HuH-7.5 (cell line): ENCODE results near the gene SLC22A3.
A peak's percentile ranks its signal among the peaks of the same experiment; 100 is the strongest.
"Not testable (repeated sequence)": the region's sequence is repeated elsewhere in the genome, so short reads cannot be mapped to it uniquely, and the experiment has no call there.

Experiments used
- DNase-seq: peaks from one replicate; pipeline ENCODE4 v3.0.0; 2011; ENCODE audit warnings: low spot score

SLC22A3 gene

GRCh38 chr6:160348223-160349019, at the start of gene SLC22A3:
Gene SLC22A3 (plus strand): TSS chr6:160348378. CDS start chr6:160348420, 42 bp downstream.
- DNase-seq = peak; percentile 72

- no peak for DNase-seq
These were observed 48.6 kb upstream of the SLC22A3 start for GRCh38 chr6:160299559-160299958.

GRCh38 chr6:160300076-160300695, 48.0 kb upstream of the SLC22A3 start:
- no peak for DNase-seq

GRCh38 chr6:160301339-160301738, 46.8 kb upstream of the SLC22A3 start:
- no peak for DNase-seq

GRCh38 chr6:160302431-160303082, 45.6 kb upstream of the SLC22A3 start:
- DNase-seq = not testable (repeated sequence)

GRCh38 chr6:160303806-160304205, 44.4 kb upstream of the SLC22A3 start:
- DNase-seq = no peak

- no peak for DNase-seq
These were observed 42.1 kb upstream of the SLC22A3 start for GRCh38 chr6:160305926-160306713.

GRCh38 chr6:160309718-160310117, 38.5 kb upstream of the SLC22A3 start:
- DNase-seq = no peak

GRCh38 chr6:160312900-160313299, 35.3 kb upstream of the SLC22A3 start:
- no peak for DNase-seq

- DNase-seq = no peak
These were observed 32.9 kb upstream of the SLC22A3 start for GRCh38 chr6:160315310-160315709.

GRCh38 chr6:160316261-160316660, 31.9 kb upstream of the SLC22A3 start:
- no peak for DNase-seq

- DNase-seq = no peak
These were observed 28.9 kb upstream of the SLC22A3 start for GRCh38 chr6:160319246-160319645.

- DNase-seq = no peak
These were observed 26.3 kb upstream of the SLC22A3 start for GRCh38 chr6:160321729-160322505.

- no peak for DNase-seq
These were observed 20.2 kb upstream of the SLC22A3 start for GRCh38 chr6:160327981-160328380.

GRCh38 chr6:160328447-160328846, 19.7 kb upstream of the SLC22A3 start:
- no peak for DNase-seq

GRCh38 chr6:160329188-160329587, 19.0 kb upstream of the SLC22A3 start:
- DNase-seq = no peak

- DNase-seq = no peak
These were observed 17.6 kb upstream of the SLC22A3 start for GRCh38 chr6:160330619-160331018.

GRCh38 chr6:160331204-160331603, 17.0 kb upstream of the SLC22A3 start:
- no peak for DNase-seq

GRCh38 chr6:160331753-160332152, 16.4 kb upstream of the SLC22A3 start:
- DNase-seq = no peak

- DNase-seq = no peak
These were observed 15.1 kb upstream of the SLC22A3 start for GRCh38 chr6:160333101-160333500.

- DNase-seq = no peak
These were observed 14.3 kb upstream of the SLC22A3 start for GRCh38 chr6:160333841-160334240.
